ENCODE data around the gene DESI2.
"Not testable (repeated sequence)": the region's sequence is repeated elsewhere in the genome, so short reads cannot be mapped to it uniquely, and the experiment has no call there.

Gene DESI2

GRCh38 chr1:244709476-244710368 is 56.8 kb downstream of the DESI2 start:
- H3K4me1 Mint-ChIP-seq (ENCODE audit: low read depth) = no peaks in the 10 kb centered on the region
- H3K36me3 Mint-ChIP-seq = peaks cover 4% of the 10 kb centered on the region
- H3K4me3 Mint-ChIP-seq = no peak overlapping the region
- no peaks in the 10 kb centered on the region for H3K9me3 Mint-ChIP-seq (ENCODE audit: low read depth)
- H3K27me3 Mint-ChIP-seq = no peaks in the 10 kb centered on the region
- H3K27ac Mint-ChIP-seq = peak overlapping the region; percentile 34

GRCh38 chr1:244710474-244711062 is 57.6 kb downstream of the DESI2 start:
- Mint-ChIP-seq H3K27me3 (no peaks in the 10 kb centered on the region), H3K4me1 (ENCODE audit: low read depth) (no peaks in the 10 kb centered on the region), H3K36me3 (peaks cover 2% of the 10 kb centered on the region), H3K4me3 (no peak overlapping the region), H3K27ac (no peak overlapping the region), H3K9me3 (ENCODE audit: low read depth) (no peaks in the 10 kb centered on the region)

- Mint-ChIP-seq H3K27me3 (no peaks in the 10 kb centered on the region), H3K27ac (no peak overlapping the region), H3K36me3 (no peaks in the 10 kb centered on the region), H3K4me3 (no peak overlapping the region), H3K9me3 (ENCODE audit: low read depth) (no peaks in the 10 kb centered on the region), H3K4me1 (ENCODE audit: low read depth) (no peaks in the 10 kb centered on the region)
Observed at GRCh38 chr1:244712669-244713068, 59.7 kb downstream of the DESI2 start.

GRCh38 chr1:244713332-244713731 is 60.4 kb downstream of the DESI2 start:
- no peak overlapping the region for H3K4me3 Mint-ChIP-seq
- no peaks in the 10 kb centered on the region for H3K9me3 Mint-ChIP-seq (ENCODE audit: low read depth)
- H3K36me3 Mint-ChIP-seq = no peaks in the 10 kb centered on the region
- H3K27ac Mint-ChIP-seq = no peak overlapping the region
- H3K4me1 Mint-ChIP-seq (ENCODE audit: low read depth) = no peaks in the 10 kb centered on the region
- H3K27me3 Mint-ChIP-seq = no peaks in the 10 kb centered on the region

GRCh38 chr1:244727871-244728474 is 75.0 kb downstream of the DESI2 start:
- peaks cover 10% of the 10 kb centered on the region for H3K4me1 Mint-ChIP-seq (ENCODE audit: low read depth)
- H3K9me3 Mint-ChIP-seq (ENCODE audit: low read depth) = no peaks in the 10 kb centered on the region
- no peak overlapping the region for H3K27ac Mint-ChIP-seq
- H3K27me3 Mint-ChIP-seq = peaks cover 6% of the 10 kb centered on the region
- H3K4me3 Mint-ChIP-seq = no peak overlapping the region
- no peaks in the 10 kb centered on the region for H3K36me3 Mint-ChIP-seq

GRCh38 chr1:244730153-244730933 is 77.4 kb downstream of the DESI2 start:
- peaks cover 10% of the 10 kb centered on the region for H3K4me1 Mint-ChIP-seq (ENCODE audit: low read depth)
- H3K4me3 Mint-ChIP-seq = peak overlapping the region; percentile 89
- H3K9me3 Mint-ChIP-seq (ENCODE audit: low read depth) = no peaks in the 10 kb centered on the region
- no peaks in the 10 kb centered on the region for H3K36me3 Mint-ChIP-seq
- H3K27me3 Mint-ChIP-seq = peaks cover 4% of the 10 kb centered on the region
- H3K27ac Mint-ChIP-seq = peak overlapping the region; percentile 34

GRCh38 chr1:244730934-244731434 is 78.1 kb downstream of the DESI2 start:
- Mint-ChIP-seq H3K9me3 (ENCODE audit: low read depth) (no peaks in the 10 kb centered on the region), H3K36me3 (peaks cover 2% of the 10 kb centered on the region), H3K4me1 (ENCODE audit: low read depth) (peaks cover 10% of the 10 kb centered on the region), H3K27ac (peak overlapping the region; percentile 12), H3K4me3 (peak overlapping the region; percentile 79), H3K27me3 (peaks cover 4% of the 10 kb centered on the region)

- peaks cover 10% of the 10 kb centered on the region for H3K4me1 Mint-ChIP-seq (ENCODE audit: low read depth)
- peak overlapping the region; percentile 79 for H3K4me3 Mint-ChIP-seq
- H3K9me3 Mint-ChIP-seq (ENCODE audit: low read depth) = no peaks in the 10 kb centered on the region
Observed at GRCh38 chr1:244731651-244732050, 78.7 kb downstream of the DESI2 start.

GRCh38 chr1:244732851-244733450 is 80.0 kb downstream of the DESI2 start:
- H3K27ac Mint-ChIP-seq = no peak overlapping the region
- H3K27me3 Mint-ChIP-seq = peaks cover 4% of the 10 kb centered on the region
- peaks cover 10% of the 10 kb centered on the region for H3K4me1 Mint-ChIP-seq (ENCODE audit: low read depth)
- peaks cover 2% of the 10 kb centered on the region for H3K36me3 Mint-ChIP-seq
- H3K9me3 Mint-ChIP-seq (ENCODE audit: low read depth) = no peaks in the 10 kb centered on the region
- H3K4me3 Mint-ChIP-seq = peak overlapping the region; percentile 59

More at GRCh38 chr1:244731651-244732050, 78.7 kb downstream of the DESI2 start:
- Mint-ChIP-seq H3K27me3 (peaks cover 4% of the 10 kb centered on the region), H3K36me3 (peaks cover 2% of the 10 kb centered on the region), H3K27ac (no peak overlapping the region)

- Mint-ChIP-seq H3K4me1 (ENCODE audit: low read depth) (peaks cover 2% of the 10 kb centered on the region), H3K27me3 (peaks cover 4% of the 10 kb centered on the region), H3K9me3 (ENCODE audit: low read depth) (no peaks in the 10 kb centered on the region), H3K4me3 (no peak overlapping the region), H3K27ac (no peak overlapping the region), H3K36me3 (peaks cover 2% of the 10 kb centered on the region)
Observed at GRCh38 chr1:244735404-244735803, 82.5 kb downstream of the DESI2 start.

- Mint-ChIP-seq H3K27ac (no peak overlapping the region), H3K27me3 (peaks cover 2% of the 10 kb centered on the region), H3K4me3 (no peak overlapping the region), H3K4me1 (ENCODE audit: low read depth) (no peaks in the 10 kb centered on the region), H3K36me3 (peaks cover 2% of the 10 kb centered on the region), H3K9me3 (ENCODE audit: low read depth) (no peaks in the 10 kb centered on the region)
Observed at GRCh38 chr1:244735876-244736561, 83.1 kb downstream of the DESI2 start.

- not testable (repeated sequence) for H3K27ac Mint-ChIP-seq; H3K4me3 Mint-ChIP-seq; H3K9me3 Mint-ChIP-seq (ENCODE audit: low read depth); H3K27me3 Mint-ChIP-seq; H3K4me1 Mint-ChIP-seq (ENCODE audit: low read depth); H3K36me3 Mint-ChIP-seq
Observed at GRCh38 chr1:244739140-244739539, 86.2 kb downstream of the DESI2 start.

- not testable (repeated sequence) for H3K27ac Mint-ChIP-seq; H3K4me1 Mint-ChIP-seq (ENCODE audit: low read depth); H3K9me3 Mint-ChIP-seq (ENCODE audit: low read depth); H3K27me3 Mint-ChIP-seq; H3K36me3 Mint-ChIP-seq; H3K4me3 Mint-ChIP-seq
Observed at GRCh38 chr1:244740027-244740617, 87.2 kb downstream of the DESI2 start.
